ENCODE measurements around the gene ZNRF4. TPM values are rescaled to one million over a fixed set of nuclear protein-coding genes. Genes with fewer than 3 reads are reported as not detected.
A peak's percentile ranks its signal among the peaks of the same experiment; 100 is the strongest.

Gene ZNRF4
- total RNA-seq, 1 donor from 2014 or later: not detected

GRCh38 chr19:5478925-5479588 lies 23.8 kb downstream of the ZNRF4 start:
- peaks cover 6% of the 10 kb centered on the region for H3K27me3 Mint-ChIP-seq (ENCODE audit: unreplicated experiment)
- TF ChIP-seq, protein P1, sequence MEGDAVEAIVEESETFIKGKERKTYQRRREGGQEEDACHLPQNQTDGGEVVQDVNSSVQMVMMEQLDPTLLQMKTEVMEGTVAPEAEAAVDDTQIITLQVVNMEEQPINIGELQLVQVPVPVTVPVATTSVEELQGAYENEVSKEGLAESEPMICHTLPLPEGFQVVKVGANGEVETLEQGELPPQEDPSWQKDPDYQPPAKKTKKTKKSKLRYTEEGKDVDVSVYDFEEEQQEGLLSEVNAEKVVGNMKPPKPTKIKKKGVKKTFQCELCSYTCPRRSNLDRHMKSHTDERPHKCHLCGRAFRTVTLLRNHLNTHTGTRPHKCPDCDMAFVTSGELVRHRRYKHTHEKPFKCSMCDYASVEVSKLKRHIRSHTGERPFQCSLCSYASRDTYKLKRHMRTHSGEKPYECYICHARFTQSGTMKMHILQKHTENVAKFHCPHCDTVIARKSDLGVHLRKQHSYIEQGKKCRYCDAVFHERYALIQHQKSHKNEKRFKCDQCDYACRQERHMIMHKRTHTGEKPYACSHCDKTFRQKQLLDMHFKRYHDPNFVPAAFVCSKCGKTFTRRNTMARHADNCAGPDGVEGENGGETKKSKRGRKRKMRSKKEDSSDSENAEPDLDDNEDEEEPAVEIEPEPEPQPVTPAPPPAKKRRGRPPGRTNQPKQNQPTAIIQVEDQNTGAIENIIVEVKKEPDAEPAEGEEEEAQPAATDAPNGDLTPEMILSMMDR (IDR thresholded peaks at IDR 0.05; ENCODE audit: unreplicated experiment): no peak
- H3K4me3 Mint-ChIP-seq (ENCODE audit: unreplicated experiment): no peak overlapping the region
- no peak for DNase-seq (ENCODE audit: low spot score)
- H3K36me3 Mint-ChIP-seq (ENCODE audit: low read depth, unreplicated experiment): no peaks in the 10 kb centered on the region
- no peaks in the 10 kb centered on the region for H3K9me3 Mint-ChIP-seq (ENCODE audit: unreplicated experiment)
- H3K4me1 Mint-ChIP-seq (ENCODE audit: unreplicated experiment): no peaks in the 10 kb centered on the region
- H3K27ac Mint-ChIP-seq (ENCODE audit: unreplicated experiment): no peak overlapping the region

- no peak overlapping the region for H3K4me3 Mint-ChIP-seq (ENCODE audit: unreplicated experiment)
- no peaks in the 10 kb centered on the region for H3K9me3 Mint-ChIP-seq (ENCODE audit: unreplicated experiment)
- TF ChIP-seq, protein P1 (IDR thresholded peaks at IDR 0.05; ENCODE audit: unreplicated experiment): no peak
- no peak overlapping the region for H3K27ac Mint-ChIP-seq (ENCODE audit: unreplicated experiment)
- no peaks in the 10 kb centered on the region for H3K4me1 Mint-ChIP-seq (ENCODE audit: unreplicated experiment)
- H3K36me3 Mint-ChIP-seq (ENCODE audit: low read depth, unreplicated experiment): no peaks in the 10 kb centered on the region
- DNase-seq (ENCODE audit: low spot score): no peak
- peaks cover 6% of the 10 kb centered on the region for H3K27me3 Mint-ChIP-seq (ENCODE audit: unreplicated experiment)
Measured at GRCh38 chr19:5479958-5480357, 24.7 kb downstream of the ZNRF4 start.

GRCh38 chr19:5480427-5480836 lies 25.2 kb downstream of the ZNRF4 start:
- H3K27ac Mint-ChIP-seq (ENCODE audit: unreplicated experiment): no peak overlapping the region
- DNase-seq (ENCODE audit: low spot score): peak; percentile 39
- H3K27me3 Mint-ChIP-seq (ENCODE audit: unreplicated experiment): peaks cover 6% of the 10 kb centered on the region

DNA sequence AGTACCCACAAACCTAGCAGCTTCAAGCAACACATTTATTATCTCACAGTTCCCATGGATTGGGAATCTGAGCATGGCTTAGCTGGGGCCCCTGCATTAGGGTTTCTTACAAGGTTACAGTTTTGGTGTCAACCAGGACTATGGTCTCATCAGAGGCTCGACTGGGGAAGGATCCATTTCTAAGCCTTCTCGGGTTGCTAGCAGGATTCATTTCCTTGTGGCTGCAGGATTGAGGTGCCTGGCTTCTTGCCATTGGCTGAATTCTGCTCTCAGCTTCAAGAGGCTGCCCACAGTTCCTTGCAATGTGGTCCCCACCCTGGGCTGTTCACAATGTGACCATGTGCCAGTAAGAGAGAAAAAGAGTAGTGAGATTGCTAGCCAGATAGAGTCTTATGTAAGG lies 26.7 kb downstream of the ZNRF4 start:
- Mint-ChIP-seq H3K9me3 (ENCODE audit: unreplicated experiment) (no peaks in the 10 kb centered on the region), H3K27ac (ENCODE audit: unreplicated experiment) (no peak overlapping the region), H3K4me3 (ENCODE audit: unreplicated experiment) (no peak overlapping the region), H3K36me3 (ENCODE audit: low read depth, unreplicated experiment) (no peaks in the 10 kb centered on the region), H3K27me3 (ENCODE audit: unreplicated experiment) (peaks cover 6% of the 10 kb centered on the region), H3K4me1 (ENCODE audit: unreplicated experiment) (no peaks in the 10 kb centered on the region)
- TF ChIP-seq, protein P1 (IDR thresholded peaks at IDR 0.05; ENCODE audit: unreplicated experiment): no peak
- DNase-seq (ENCODE audit: low spot score): no peak

More at GRCh38 chr19:5480427-5480836, 25.2 kb downstream of the ZNRF4 start:
- no peaks in the 10 kb centered on the region for H3K36me3 Mint-ChIP-seq (ENCODE audit: low read depth, unreplicated experiment)
- TF ChIP-seq, protein P1 (IDR thresholded peaks at IDR 0.05; ENCODE audit: unreplicated experiment): peak; percentile 56
- no peak overlapping the region for H3K4me3 Mint-ChIP-seq (ENCODE audit: unreplicated experiment)
- H3K9me3 Mint-ChIP-seq (ENCODE audit: unreplicated experiment): no peaks in the 10 kb centered on the region
- H3K4me1 Mint-ChIP-seq (ENCODE audit: unreplicated experiment): no peaks in the 10 kb centered on the region

DNA sequence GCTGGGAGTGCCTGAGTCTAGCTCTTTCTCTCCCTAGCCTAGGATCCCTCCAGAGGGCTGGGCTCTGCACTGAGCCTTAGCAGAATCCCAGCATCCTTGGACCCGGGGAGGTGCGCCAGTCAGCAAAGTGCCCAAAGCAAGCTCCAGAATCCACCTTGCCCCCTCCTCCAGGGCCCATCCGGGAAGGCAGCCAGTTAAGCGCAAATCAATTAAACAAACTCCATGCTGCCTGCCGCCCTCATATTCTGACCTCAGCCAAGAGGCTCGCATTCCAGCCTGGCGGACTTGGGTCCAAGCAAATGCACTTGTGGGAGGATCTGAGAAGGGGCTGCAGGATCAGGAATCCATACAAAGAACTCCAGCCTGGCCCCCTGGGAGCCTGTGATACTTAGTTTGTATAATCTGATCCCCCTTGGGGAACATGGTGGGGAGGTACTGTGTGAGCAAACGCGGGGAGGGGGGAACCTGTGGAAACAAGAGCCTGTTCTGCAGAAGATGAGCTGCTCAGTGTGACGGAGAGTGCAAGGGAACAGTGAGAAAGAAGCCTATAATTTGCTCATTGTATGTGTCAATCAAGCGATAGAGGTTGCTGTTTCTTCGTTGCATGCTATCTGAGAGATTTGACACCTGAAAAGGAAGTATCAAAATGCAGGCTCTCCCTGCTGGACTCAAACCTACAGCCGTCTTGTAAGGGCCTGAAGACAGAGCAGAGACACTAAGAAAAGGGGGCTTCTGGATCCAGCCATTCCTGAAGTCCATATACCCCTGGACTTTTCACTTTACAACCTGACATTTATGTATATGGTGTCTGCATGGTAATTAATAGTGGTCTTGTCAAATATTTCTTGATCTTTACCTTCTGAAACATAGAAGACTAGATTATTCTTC lies 29.4 kb downstream of the ZNRF4 start:
- Mint-ChIP-seq H3K27me3 (ENCODE audit: unreplicated experiment) (peaks cover 5% of the 10 kb centered on the region), H3K36me3 (ENCODE audit: low read depth, unreplicated experiment) (no peaks in the 10 kb centered on the region), H3K4me1 (ENCODE audit: unreplicated experiment) (no peaks in the 10 kb centered on the region), H3K4me3 (ENCODE audit: unreplicated experiment) (no peak overlapping the region), H3K27ac (ENCODE audit: unreplicated experiment) (no peak overlapping the region), H3K9me3 (ENCODE audit: unreplicated experiment) (no peaks in the 10 kb centered on the region)
- no peak for DNase-seq (ENCODE audit: low spot score)
- TF ChIP-seq, protein P1 (IDR thresholded peaks at IDR 0.05; ENCODE audit: unreplicated experiment): no peak

Data from endothelial cell (in vitro differentiated cells).